Epithelial cell of proximal tubule (primary cell): ENCODE data around the gene PPP1R9B. TPM values are rescaled to one million over a fixed set of nuclear protein-coding genes. Genes with fewer than 3 reads are reported as not detected.

Source experiments
- DNase-seq: peaks from one replicate; pipeline ENCODE4 v3.0.0-alpha.2; 2011; ENCODE audit warnings: low read depth
- H3K4me3 ChIP-seq: 2 replicates; pipeline ENCODE4 v1.5.1; 2011; ENCODE audit warnings: low read depth, mild to moderate bottlenecking, low read length
- CTCF ChIP-seq: conservative IDR thresholded peaks from 2 replicates; pipeline ENCODE4 v1.5.1; 2012; ENCODE audit warnings: low read depth, mild to moderate bottlenecking, low read length
- total RNA-seq: library from RNA; depleted of rRNA; stranded (reverse); fragments of >200 nt; gene quantifications from 2 replicates; pipeline ENCODE4 v1.2.3, GENCODE V29; 2015

PPP1R9B gene
- total RNA-seq, 1 donor from 2014 or later: 33.8 TPM

DNA sequence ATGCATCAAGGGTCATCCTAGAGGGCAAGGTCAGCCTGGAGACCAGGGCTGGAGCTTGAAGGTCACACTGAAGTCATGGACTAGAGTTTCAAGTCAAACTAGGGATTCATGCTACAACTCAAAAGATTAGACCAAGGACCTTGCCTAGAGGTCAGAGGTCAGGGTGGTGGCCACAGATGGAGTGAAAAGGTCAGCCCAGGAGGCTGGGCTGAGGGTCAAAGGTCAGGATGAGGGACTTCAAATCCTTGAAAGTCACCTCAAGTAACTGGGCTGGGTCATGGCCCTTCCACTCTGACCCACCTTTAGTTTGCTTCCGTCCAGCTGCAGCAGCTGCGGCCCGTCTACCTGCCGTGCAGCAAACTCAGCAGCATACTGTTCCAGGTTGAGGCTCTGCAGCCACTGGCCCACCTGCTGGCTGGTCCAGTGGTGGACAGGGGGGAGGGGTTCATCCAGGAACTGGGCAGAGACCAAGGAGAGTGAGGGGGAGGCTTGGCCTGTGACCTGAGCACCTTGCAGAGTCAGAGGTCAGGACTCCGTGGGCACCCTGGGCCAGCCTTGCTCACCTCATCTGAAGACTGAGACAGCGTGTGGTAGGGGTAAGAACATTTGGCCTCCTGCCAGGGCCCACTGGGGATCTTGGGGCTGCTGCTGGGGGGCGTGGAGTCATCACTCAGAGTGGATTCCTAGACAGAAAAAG is 36.7 kb downstream of the PPP1R9B start:
- TF ChIP-seq CTCF: no peak
- DNase-seq: no peak
- no peak overlapping the region for H3K4me3 ChIP-seq

GRCh38 chr17:50112694-50113093 is 37.8 kb downstream of the PPP1R9B start:
- no peak for TF ChIP-seq CTCF

DNA sequence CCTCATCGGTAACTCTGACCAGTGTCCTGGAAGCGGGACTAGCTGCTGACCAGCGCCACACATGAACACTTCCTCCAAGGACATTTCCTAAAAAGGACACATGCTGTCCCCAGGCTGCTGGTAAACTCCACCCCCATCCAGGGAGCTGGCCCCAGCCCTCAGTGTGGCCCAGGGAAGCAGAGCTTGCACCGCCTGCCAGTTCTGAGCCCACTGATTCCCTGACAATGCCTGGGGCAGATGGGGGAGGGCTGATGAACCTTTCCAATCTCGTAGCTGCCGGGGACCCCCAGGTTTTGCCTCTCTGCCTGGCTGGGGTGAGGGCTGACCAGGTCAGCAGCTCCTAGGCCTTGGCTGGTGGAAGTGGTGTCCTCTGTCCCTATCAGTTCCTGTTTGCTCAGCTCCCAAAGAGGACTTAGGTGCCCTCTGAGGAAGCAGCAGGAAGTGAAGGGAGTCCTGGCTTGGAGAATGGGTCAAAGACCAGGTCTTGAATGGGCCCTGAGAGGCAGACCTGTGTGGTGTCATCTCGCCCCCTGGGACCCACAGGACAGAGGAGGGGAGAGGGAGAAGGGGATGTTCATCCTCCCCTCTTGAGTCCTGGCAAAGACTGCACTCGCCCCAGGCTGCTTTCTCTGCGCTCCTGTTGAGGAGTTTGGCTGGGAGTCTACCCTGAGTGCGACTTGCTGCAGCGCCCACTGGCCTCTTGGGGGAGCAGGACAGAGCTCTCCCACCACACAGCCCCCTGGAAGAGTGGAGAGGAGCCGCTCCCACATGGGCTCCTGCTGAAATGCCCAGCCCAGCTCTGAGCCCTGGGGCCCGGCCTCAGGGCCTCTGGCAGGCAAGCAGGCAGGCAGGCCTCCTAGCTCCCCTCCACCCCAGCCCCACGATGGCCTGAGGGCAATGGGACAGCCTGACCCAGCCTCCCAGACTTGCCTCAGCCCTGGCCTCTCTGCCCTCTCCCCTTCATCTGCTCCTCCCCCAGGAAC is 38.5 kb downstream of the PPP1R9B start:
- TF ChIP-seq CTCF: no peak

More at GRCh38 chr17:50112694-50113093, 37.8 kb downstream of the PPP1R9B start:
- H3K4me3 ChIP-seq: no peak overlapping the region
- no peak for DNase-seq

DNA sequence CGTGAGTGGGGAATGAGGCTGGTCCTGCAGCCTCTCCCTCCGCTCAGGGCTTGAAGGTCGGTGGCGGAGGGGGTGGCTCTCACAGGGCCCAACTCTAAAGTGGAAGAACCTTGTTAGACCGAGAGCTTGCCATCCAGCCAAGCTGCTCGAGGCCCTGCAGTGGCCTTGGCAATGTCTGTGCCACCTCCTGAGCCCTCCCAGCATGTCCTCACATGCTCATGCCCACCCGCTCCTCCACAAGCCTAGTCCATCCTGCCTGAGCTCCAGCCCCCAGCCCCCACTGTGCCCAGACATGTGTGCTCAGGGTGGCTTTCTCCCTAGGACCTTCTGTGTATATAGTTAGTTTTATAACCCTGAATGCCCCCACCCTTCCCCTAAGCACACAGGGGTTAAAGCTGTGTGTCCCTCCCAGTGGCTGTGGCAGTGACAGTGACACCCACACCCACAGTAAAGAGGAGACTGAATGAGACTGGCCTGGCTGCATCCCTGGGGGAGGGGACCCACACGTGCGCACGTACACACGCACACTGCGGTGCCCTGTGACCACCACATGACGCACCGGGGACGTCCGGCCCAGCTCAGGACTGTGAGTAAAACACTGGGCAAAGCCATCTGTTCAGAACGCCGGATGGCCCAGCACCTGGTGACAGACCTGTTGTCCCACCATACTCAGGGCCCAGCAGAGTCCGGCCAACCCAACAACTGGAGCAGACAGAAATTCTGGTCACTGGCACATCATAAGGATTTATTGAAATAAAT is 39.7 kb downstream of the PPP1R9B start:
- TF ChIP-seq CTCF: no peak
- DNase-seq: no peak
- H3K4me3 ChIP-seq: no peak overlapping the region

More for the DNA sequence above, 38.5 kb downstream of the PPP1R9B start:
- H3K4me3 ChIP-seq: no peak overlapping the region
- no peak for DNase-seq

- no peak for DNase-seq
- no peak overlapping the region for H3K4me3 ChIP-seq
- no peak for TF ChIP-seq CTCF
Observed at GRCh38 chr17:50109785-50110184, 40.7 kb downstream of the PPP1R9B start.

DNA sequence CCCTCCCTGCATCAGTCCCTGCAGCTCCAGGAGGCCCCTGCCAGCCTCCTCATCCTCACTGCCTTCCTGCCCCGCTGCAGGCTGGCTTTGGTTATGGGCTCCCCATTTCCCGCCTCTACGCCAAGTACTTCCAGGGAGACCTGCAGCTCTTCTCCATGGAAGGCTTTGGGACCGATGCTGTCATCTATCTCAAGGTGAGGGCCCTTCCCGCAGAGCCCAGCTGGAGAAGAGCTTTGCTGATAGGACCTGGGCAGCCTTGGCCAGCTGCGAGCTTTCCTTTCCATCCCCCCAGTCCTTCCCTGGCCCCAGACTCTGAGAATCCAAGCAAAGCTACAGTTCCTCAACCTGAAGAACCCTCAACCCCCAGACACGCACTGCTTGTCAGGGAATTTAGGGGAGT is 41.3 kb downstream of the PPP1R9B start:
- TF ChIP-seq CTCF: no peak
- no peak for DNase-seq
- H3K4me3 ChIP-seq: no peak overlapping the region
